GM12878 (cell line): ENCODE data around the gene CIP2A.

Experiments used
- BACH1 ChIP-seq: fragments of 450-650 bp; IDR thresholded peaks from 2 replicates; pipeline ENCODE4 v1.6.1; 2017; ENCODE audit warnings: mild to moderate bottlenecking, borderline replicate concordance
- CEBPB ChIP-seq, 2 experiments: fragments of 150-350 bp in 1 of 2; IDR thresholded peaks; 2 replicates each; pipeline ENCODE4 v1.6.1; 2012 to 2014; ENCODE audit warnings: low read depth in 2 of 2, low read length in 2 of 2, borderline replicate concordance in 1 of 2, inconsistent platforms in 1 of 2
- FOS ChIP-seq: IDR thresholded peaks from 3 replicates; pipeline ENCODE4 v1.6.1; 2011; ENCODE audit warnings: borderline replicate concordance; ENCODE audit not compliant: insufficient read length; ENCODE audit errors: extremely low read depth
- HDAC2 ChIP-seq: fragments of 200-600 bp; sonication (generic); IDR thresholded peaks from 2 replicates; pipeline ENCODE4 v1.6.1; 2017
- RAD21 ChIP-seq: IDR thresholded peaks from 2 replicates; pipeline ENCODE4 v1.6.1; 2011; ENCODE audit warnings: mild to moderate bottlenecking, low read depth, low read length, moderate library complexity; ENCODE audit not compliant: insufficient read depth
- TCF3 ChIP-seq: IDR thresholded peaks from 2 replicates; pipeline ENCODE4 v1.6.1; 2012; ENCODE audit warnings: low read depth, mild to moderate bottlenecking, low read length, borderline replicate concordance; ENCODE audit not compliant: insufficient read depth
- TF ChIP-seq, protein P1 (sequence below): IDR thresholded peaks from 2 replicates; pipeline ENCODE4 v1.6.1; 2012; ENCODE audit warnings: mild to moderate bottlenecking, low read depth, low read length
- TF ChIP-seq, protein P2 (sequence below), 3 experiments: IDR thresholded peaks in 2 of 3; conservative IDR thresholded peaks in 1 of 3; 2 replicates each; pipeline ENCODE4 v1.5.1; 2011; ENCODE audit warnings: low read depth in 3 of 3, low read length in 3 of 3, mild to moderate bottlenecking in 3 of 3, control low read depth in 2 of 3, moderate library complexity in 2 of 3, inconsistent platforms in 1 of 3, mixed read lengths in 1 of 3; ENCODE audit not compliant: control insufficient read depth in 2 of 3, insufficient read depth in 1 of 3; ENCODE audit errors: extremely low read depth in 1 of 3
- TF ChIP-seq, protein P3 (sequence below): IDR thresholded peaks from 2 replicates; pipeline ENCODE4 v1.6.1; 2012; ENCODE audit warnings: low read depth, low read length, improper control_type of control experiment
- TF ChIP-seq, protein P4 (sequence below): fragments of 450-650 bp; IDR thresholded peaks from 2 replicates; pipeline ENCODE4 v1.6.1; 2016; ENCODE audit warnings: mild to moderate bottlenecking, moderate library complexity, borderline replicate concordance

DNA sequence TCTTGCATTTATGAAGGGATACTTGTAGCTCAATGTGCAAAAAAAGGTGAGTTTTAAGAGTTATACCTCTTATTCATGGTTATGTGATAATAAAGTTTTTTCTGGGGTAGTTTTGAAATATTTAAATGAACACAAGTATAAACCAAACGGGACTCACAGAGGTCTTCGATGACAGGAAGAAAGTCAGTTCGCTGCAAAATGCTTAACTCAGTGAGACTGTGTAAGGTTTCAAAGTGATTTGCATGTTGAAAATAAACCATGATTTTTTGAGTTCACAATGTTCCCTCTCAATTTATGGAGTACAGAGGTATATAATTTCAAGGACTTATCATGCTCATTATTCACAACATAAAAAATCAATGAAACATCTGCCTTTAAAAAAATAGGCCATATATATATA lies 42.5 kb downstream of the CIP2A start:
- TF ChIP-seq TCF3 (no peak), CEBPB (IDR thresholded peaks at IDR 0.05; ENCODE audit: borderline replicate concordance in 1 of 2, low read depth in 2 of 2, low read length in 2 of 2) (no peak), BACH1 (no peak), HDAC2 (no peak), RAD21 (no peak), FOS (no peak)
- TF ChIP-seq, protein P1, sequence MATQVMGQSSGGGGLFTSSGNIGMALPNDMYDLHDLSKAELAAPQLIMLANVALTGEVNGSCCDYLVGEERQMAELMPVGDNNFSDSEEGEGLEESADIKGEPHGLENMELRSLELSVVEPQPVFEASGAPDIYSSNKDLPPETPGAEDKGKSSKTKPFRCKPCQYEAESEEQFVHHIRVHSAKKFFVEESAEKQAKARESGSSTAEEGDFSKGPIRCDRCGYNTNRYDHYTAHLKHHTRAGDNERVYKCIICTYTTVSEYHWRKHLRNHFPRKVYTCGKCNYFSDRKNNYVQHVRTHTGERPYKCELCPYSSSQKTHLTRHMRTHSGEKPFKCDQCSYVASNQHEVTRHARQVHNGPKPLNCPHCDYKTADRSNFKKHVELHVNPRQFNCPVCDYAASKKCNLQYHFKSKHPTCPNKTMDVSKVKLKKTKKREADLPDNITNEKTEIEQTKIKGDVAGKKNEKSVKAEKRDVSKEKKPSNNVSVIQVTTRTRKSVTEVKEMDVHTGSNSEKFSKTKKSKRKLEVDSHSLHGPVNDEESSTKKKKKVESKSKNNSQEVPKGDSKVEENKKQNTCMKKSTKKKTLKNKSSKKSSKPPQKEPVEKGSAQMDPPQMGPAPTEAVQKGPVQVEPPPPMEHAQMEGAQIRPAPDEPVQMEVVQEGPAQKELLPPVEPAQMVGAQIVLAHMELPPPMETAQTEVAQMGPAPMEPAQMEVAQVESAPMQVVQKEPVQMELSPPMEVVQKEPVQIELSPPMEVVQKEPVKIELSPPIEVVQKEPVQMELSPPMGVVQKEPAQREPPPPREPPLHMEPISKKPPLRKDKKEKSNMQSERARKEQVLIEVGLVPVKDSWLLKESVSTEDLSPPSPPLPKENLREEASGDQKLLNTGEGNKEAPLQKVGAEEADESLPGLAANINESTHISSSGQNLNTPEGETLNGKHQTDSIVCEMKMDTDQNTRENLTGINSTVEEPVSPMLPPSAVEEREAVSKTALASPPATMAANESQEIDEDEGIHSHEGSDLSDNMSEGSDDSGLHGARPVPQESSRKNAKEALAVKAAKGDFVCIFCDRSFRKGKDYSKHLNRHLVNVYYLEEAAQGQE = no peak
- TF ChIP-seq, protein P2, sequence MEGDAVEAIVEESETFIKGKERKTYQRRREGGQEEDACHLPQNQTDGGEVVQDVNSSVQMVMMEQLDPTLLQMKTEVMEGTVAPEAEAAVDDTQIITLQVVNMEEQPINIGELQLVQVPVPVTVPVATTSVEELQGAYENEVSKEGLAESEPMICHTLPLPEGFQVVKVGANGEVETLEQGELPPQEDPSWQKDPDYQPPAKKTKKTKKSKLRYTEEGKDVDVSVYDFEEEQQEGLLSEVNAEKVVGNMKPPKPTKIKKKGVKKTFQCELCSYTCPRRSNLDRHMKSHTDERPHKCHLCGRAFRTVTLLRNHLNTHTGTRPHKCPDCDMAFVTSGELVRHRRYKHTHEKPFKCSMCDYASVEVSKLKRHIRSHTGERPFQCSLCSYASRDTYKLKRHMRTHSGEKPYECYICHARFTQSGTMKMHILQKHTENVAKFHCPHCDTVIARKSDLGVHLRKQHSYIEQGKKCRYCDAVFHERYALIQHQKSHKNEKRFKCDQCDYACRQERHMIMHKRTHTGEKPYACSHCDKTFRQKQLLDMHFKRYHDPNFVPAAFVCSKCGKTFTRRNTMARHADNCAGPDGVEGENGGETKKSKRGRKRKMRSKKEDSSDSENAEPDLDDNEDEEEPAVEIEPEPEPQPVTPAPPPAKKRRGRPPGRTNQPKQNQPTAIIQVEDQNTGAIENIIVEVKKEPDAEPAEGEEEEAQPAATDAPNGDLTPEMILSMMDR (IDR thresholded peaks at IDR 0.05 in 2 of 3, conservative IDR thresholded peaks at IDR 0.05 in 1 of 3; ENCODE audit: control insufficient read depth in 2 of 3, extremely low read depth in 1 of 3, insufficient read depth in 1 of 3, low read depth in 3 of 3, low read length in 3 of 3) = no peak
- TF ChIP-seq, protein P3, sequence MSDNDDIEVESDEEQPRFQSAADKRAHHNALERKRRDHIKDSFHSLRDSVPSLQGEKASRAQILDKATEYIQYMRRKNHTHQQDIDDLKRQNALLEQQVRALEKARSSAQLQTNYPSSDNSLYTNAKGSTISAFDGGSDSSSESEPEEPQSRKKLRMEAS = no peak
- TF ChIP-seq, protein P4, sequence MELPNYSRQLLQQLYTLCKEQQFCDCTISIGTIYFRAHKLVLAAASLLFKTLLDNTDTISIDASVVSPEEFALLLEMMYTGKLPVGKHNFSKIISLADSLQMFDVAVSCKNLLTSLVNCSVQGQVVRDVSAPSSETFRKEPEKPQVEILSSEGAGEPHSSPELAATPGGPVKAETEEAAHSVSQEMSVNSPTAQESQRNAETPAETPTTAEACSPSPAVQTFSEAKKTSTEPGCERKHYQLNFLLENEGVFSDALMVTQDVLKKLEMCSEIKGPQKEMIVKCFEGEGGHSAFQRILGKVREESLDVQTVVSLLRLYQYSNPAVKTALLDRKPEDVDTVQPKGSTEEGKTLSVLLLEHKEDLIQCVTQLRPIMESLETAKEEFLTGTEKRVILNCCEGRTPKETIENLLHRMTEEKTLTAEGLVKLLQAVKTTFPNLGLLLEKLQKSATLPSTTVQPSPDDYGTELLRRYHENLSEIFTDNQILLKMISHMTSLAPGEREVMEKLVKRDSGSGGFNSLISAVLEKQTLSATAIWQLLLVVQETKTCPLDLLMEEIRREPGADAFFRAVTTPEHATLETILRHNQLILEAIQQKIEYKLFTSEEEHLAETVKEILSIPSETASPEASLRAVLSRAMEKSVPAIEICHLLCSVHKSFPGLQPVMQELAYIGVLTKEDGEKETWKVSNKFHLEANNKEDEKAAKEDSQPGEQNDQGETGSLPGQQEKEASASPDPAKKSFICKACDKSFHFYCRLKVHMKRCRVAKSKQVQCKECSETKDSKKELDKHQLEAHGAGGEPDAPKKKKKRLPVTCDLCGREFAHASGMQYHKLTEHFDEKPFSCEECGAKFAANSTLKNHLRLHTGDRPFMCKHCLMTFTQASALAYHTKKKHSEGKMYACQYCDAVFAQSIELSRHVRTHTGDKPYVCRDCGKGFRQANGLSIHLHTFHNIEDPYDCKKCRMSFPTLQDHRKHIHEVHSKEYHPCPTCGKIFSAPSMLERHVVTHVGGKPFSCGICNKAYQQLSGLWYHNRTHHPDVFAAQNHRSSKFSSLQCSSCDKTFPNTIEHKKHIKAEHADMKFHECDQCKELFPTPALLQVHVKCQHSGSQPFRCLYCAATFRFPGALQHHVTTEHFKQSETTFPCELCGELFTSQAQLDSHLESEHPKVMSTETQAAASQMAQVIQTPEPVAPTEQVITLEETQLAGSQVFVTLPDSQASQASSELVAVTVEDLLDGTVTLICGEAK = peak; percentile 31; the same call in 1 of the 2 replicates
